ENCODE data around the gene PPM1J. TPM values are rescaled to one million over a fixed set of nuclear protein-coding genes. Genes with fewer than 3 reads are reported as not detected.
A peak's percentile ranks its signal among the peaks of the same experiment; 100 is the strongest.

PPM1J gene
- total and polyA plus RNA-seq, 9 of the 15 experiments (the other 6 are each of a cell fraction or from before 2014, with no cell fraction given): 0.25 to 10.5 (median 4.2) TPM

DNA sequence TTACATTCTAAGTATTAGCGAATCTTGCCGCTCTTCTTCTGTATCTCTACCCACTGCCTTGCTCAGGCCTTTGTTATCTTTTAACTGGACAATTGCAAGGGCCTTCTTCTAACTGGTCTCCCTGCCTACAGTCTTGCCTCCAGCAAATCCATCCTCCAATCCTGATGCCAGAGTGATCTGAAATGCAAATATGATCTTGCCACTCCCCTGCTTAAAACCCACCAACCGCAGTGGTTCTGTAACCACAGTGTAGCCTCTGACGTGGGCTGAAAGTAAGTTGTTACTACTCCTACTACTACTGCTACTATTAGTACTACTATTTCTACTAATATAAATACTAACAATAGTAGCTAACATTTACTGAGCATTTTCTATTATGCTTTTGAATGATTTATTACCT lies 28.3 kb downstream of the PPM1J start:
- no peak overlapping the region for H2AFZ ChIP-seq (ENCODE audit: low read depth, low read length)
- no peaks in the 10 kb centered on the region for H3K9me3 ChIP-seq (replicated peaks; ENCODE audit: control insufficient read depth, insufficient read depth, low read depth, low read length)
- POLR2A ChIA-PET: interaction anchor here (0.6 to 3.3 kb wide), 2 partner anchors 12 to 524 kb away, joined by 3 to 31 read pairs; no protein-coding TSS in a partner anchor
- peaks cover 18% of the 10 kb centered on the region in 2 experiments; a peak in 4 of 5 replicates for H3K4me1 ChIP-seq (replicated peaks in 1 of 2; ENCODE audit: control insufficient read depth in 2 of 2, insufficient read depth in 2 of 2, low read length in 2 of 2)
- no peak overlapping the region for H3K9ac ChIP-seq (ENCODE audit: insufficient read depth in 1 of 2, low read depth in 2 of 2, low read length in 2 of 2)
- intact Hi-C loops (cut with micrococcal nuclease): no loop called here
- no peak overlapping the region; the same call in 1 of the 2 replicates for H3K4me2 ChIP-seq (ENCODE audit: insufficient read depth, low read length)
- CTCF ChIA-PET (ENCODE audit: low intra/inter-chr PET ratio): no interaction called here
- in situ Hi-C loops (cut with MboI): no loop called here
- DNase-seq (ENCODE audit: extremely low read depth in 1 of 4, low spot score in 3 of 4) (peak in 2 of 4 experiments; percentile 64 to 69), ATAC-seq (peak; percentile 87), FAIRE-seq (peak; percentile 44)
- peaks cover 8% of the 10 kb centered on the region for H3K9me1 ChIP-seq (ENCODE audit: control insufficient read depth, insufficient read depth, low read length)
- no peaks in the 10 kb centered on the region for H3K27me3 ChIP-seq (ENCODE audit: control insufficient read depth in 2 of 2, insufficient read depth in 2 of 2, low read length in 2 of 2)
- H3K79me2 ChIP-seq (ENCODE audit: control insufficient read depth, insufficient read depth, low read length): peaks cover 5% of the 10 kb centered on the region; the same call in 1 of the 3 replicates
- no TSS peak for BruUV-seq (replicated peaks)
- 25% methylated on average over 4 of the region's 4 CpGs for WGBS (ENCODE audit: insufficient coverage, low coverage, missing lambda C conversion rate)
- TF ChIP-seq, protein P1, sequence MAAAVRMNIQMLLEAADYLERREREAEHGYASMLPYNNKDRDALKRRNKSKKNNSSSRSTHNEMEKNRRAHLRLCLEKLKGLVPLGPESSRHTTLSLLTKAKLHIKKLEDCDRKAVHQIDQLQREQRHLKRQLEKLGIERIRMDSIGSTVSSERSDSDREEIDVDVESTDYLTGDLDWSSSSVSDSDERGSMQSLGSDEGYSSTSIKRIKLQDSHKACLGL (CRISPR knock-in tag; IDR thresholded peaks at IDR 0.05; ENCODE audit: borderline replicate concordance, poor library complexity, severe bottlenecking): no peak
- TF ChIP-seq HDAC6 (IDR thresholded peaks at IDR 0.05; ENCODE audit: low read depth, low read length) (no peak), ZNF584 (CRISPR knock-in tag; IDR thresholded peaks at IDR 0.05; ENCODE audit: low read depth) (no peak), THRAP3 (IDR thresholded peaks at IDR 0.05; ENCODE audit: borderline replicate concordance) (no peak), HEY1 (CRISPR knock-in tag; IDR thresholded peaks at IDR 0.05; ENCODE audit: borderline replicate concordance) (no peak), NR1H2 (CRISPR knock-in tag; IDR thresholded peaks at IDR 0.05) (no peak), RCOR1 (IDR thresholded peaks at IDR 0.05; ENCODE audit: borderline replicate concordance in 1 of 2, low read depth in 2 of 2, low read length in 2 of 2) (peak in 1 of 2 experiments; percentile 14; a peak in 1 of 4 replicates), ZNF696 (CRISPR knock-in tag; conservative IDR thresholded peaks at IDR 0.05) (no peak)
- TF ChIP-seq, protein P2, sequence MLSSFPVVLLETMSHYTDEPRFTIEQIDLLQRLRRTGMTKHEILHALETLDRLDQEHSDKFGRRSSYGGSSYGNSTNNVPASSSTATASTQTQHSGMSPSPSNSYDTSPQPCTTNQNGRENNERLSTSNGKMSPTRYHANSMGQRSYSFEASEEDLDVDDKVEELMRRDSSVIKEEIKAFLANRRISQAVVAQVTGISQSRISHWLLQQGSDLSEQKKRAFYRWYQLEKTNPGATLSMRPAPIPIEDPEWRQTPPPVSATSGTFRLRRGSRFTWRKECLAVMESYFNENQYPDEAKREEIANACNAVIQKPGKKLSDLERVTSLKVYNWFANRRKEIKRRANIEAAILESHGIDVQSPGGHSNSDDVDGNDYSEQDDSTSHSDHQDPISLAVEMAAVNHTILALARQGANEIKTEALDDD (IDR thresholded peaks at IDR 0.05): peak; percentile 38; the same call in 1 of the 2 replicates
- H3K27ac ChIP-seq (ENCODE audit: extremely low read depth, low read depth, low read length): no peak overlapping the region
- peaks cover 42% of the 10 kb centered on the region for H3K36me3 ChIP-seq (ENCODE audit: control insufficient read depth, insufficient read depth, low read length)
- H3K4me3 ChIP-seq: no peak overlapping the region
- H4K20me1 ChIP-seq (replicated peaks; ENCODE audit: control insufficient read depth, insufficient read depth, low read length): peaks cover 6% of the 10 kb centered on the region
